NT2/D1 (cell line): ENCODE data around the gene GLIPR2.

ENCODE experiments used
- SUZ12 ChIP-seq: IDR thresholded peaks from 2 replicates; pipeline ENCODE4 v1.6.1; 2011; ENCODE audit not compliant: insufficient read length, insufficient read depth; ENCODE audit errors: extremely low read depth
- YY1 ChIP-seq: IDR thresholded peaks from 2 replicates; pipeline ENCODE4 v1.6.1; 2011; ENCODE audit not compliant: insufficient read length, insufficient read depth
- ZNF274 ChIP-seq: IDR thresholded peaks from 2 replicates; pipeline ENCODE4 v1.6.1; 2011; ENCODE audit warnings: mild to moderate bottlenecking, low read depth, low read length

- TF ChIP-seq ZNF274, result no peak
- no peak for TF ChIP-seq SUZ12
- TF ChIP-seq YY1, result no peak
These were observed 10.4 kb upstream of the GLIPR2 start for GRCh38 chr9:36126016-36126730.
